C4-2B (cell line): Measurements from ENCODE around the gene MAML3.

ENCODE experiments used
- CTCF ChIP-seq: fragments of 450-650 bp; conservative IDR thresholded peaks from 2 replicates; pipeline ENCODE4 v1.5.1; 2017; ENCODE audit warnings: mild to moderate bottlenecking
- ZFX ChIP-seq: fragments of 450-650 bp; IDR thresholded peaks from 2 replicates; pipeline ENCODE4 v1.6.1; 2017

- TF ChIP-seq CTCF (no peak), ZFX (no peak)
Measured at GRCh38 chr4:140102421-140102820, 51.6 kb downstream of the MAML3 start.
